GM21367 (cell line): ENCODE measurements around the gene ARL8A.
"Not testable (repeated sequence)": the region's sequence is repeated elsewhere in the genome, so short reads cannot be mapped to it uniquely, and the experiment has no call there.

Source experiments
- ATAC-seq: cut with Tn5 transposase; IDR thresholded peaks from one replicate; pipeline ENCODE4 v1.9.1; 2021; ENCODE audit not compliant: unreplicated experiment

The ARL8A gene

DNA sequence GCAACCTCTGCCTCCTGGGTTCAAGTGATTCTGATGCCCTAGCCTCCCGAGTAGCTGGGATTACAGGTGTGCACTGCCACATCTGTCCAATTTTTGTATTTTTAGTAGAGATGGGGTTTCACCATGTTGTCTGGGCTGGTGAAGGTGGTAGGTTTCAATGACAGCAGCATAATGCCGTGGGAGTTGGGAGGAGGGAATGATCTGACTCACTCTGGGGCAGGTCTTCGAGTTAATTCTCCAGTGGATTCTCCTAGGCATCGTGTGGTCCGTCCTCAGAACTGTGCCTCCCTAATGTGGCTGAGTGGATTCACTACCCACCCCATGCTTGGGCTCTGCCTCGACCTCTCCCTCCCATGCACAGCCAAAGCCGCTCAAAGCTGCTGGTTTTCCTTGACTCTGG lies 23.5 kb downstream of the ARL8A start:
- no peak for ATAC-seq

DNA sequence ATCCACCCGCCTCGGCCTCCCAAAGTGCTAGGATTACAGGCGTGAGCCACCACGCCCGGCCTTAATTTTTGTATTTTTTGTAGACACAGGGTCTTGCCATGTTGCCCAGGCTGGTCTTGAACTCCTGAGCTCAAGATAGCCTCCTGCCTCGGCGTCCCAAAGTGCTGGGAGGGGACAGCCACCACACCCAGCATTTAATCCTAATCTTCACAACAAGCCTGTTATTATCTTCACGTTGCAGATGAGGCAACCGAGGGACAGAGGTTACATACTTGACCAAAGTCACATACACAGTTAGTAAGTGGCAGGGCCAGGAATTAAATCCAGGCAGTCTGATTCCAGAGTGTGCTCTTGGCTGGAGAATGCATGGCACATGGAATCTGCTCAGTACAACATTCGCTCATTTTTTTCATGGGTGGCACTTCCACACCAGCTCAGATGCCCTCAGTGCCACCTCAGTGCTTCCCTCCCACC lies 26.6 kb downstream of the ARL8A start:
- ATAC-seq = no peak

DNA sequence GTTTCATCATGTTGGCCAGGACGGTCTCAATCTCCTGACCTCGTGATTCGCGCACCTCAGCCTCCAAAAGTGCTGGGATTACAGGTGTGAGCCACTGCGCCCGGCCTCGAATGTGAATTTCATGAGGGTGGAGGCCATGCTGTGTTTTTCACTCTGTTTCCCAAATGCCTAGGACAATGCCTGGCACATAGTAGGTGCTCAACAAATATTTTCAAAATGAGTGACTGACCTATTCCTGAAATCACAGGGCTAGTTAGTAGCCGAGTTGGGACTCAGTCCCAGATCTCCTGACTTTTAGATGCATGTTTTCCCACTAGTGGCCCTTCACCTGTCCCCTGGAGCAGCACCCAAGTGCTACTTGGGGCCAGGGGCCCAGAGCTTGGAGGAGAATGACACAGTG lies 28.2 kb downstream of the ARL8A start:
- ATAC-seq = no peak

DNA sequence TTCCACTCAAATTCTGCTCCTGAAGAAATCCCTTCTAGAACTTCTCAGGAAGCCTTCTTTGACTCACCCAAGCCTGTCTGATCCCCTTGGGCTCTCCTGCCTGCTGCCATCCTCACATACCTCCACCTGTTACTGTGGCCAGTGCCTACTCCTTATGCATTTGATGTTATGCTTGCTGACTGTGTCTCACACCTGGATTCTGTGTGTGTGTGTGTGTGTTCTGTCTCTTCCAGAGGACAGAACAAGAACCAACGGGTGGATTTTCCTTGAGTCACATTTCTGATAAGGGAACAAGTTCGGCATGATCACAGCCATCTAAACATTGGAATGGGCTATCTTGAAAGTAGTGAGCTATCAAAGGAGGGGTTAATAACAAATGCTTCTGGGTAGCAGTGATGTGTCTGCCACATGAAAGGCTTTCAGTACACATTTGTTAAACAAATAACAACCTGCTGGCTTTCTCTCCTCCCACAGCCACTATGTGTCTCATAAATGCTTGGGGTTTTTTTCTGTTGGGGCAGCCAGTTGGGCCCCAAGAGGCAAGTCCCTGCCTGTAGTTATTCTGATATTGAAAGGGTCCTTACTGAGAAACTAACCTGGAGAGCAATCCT lies 30.7 kb downstream of the ARL8A start:
- ATAC-seq = no peak

DNA sequence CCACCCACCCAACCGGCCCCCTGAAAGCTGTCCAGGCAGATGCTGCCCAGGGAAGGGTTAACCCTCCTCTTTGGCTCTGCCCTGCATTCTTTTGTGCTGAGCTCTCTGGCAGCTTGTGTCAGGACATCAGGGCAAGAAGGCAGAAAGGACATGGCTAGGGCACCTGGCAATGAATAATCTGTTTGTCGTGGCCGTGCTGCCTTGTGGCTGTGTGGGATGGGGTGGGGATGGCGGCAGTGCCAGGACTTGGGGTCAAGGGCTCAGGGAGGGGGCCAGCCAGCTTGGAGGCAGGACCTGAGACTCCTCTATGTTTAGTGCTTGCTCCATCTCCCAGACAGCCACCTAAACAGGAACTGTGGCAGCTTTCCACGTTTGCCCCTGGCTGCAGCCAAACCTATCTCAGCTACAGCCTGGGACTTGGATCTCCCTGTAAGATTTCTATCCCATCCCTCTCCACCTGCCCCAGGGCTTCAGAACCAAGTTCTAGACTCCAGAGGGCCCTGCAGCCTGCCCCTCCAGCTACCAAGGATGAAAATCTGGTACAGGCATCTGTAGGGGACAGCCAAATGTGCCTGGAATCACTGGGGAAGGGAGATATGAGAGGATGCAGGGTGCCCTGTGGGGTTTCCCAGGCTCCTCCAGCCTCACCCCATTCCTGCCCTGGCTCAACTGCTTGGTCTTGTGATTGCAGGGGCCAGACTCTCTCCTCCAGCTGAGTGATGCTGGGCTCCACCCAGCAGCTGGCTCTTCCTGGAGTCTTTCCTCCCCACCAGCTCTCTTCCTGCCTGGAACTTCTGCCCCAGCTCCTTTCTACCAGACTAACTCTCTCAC lies 31.5 kb downstream of the ARL8A start:
- no peak for ATAC-seq

DNA sequence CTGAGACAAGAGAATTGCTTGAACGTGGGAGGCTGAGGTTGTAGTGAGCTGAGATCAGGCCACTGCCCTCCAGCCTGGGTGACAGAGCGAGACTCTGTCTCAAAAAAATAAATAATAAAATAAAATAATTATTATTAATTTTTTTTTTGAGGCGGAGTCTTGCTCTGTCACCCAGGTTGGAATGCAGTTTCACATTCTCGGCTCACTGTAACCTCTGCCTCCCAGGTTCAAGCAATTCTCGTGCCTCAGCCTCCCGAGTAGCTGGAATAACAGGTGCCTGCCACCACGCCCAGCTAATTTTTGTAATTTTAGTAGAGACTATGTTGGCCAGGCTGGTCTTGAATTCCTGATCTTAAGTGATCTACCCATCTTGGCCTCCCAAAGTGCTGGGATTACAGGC lies 32.9 kb downstream of the ARL8A start:
- ATAC-seq = not testable (repeated sequence)

DNA sequence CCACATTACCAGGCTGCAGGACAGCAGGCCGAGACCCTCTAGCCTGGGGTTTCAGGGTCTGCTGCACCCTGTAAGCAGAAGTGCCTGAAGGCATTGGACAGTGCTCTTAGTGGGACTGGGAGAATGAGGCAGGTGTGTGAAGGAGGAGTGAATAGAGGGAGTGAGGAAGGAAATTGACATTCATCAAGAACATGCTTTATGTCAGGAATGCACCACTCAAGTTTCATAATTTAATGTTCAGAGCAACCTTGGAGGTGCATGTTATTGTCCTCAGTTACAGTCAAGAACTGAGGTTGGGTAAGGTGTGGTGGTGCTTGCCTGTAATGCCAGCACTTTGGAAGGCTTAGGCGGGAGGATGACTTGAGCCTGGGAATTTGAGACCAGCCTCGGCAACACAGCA lies 33.6 kb downstream of the ARL8A start:
- no peak for ATAC-seq

DNA sequence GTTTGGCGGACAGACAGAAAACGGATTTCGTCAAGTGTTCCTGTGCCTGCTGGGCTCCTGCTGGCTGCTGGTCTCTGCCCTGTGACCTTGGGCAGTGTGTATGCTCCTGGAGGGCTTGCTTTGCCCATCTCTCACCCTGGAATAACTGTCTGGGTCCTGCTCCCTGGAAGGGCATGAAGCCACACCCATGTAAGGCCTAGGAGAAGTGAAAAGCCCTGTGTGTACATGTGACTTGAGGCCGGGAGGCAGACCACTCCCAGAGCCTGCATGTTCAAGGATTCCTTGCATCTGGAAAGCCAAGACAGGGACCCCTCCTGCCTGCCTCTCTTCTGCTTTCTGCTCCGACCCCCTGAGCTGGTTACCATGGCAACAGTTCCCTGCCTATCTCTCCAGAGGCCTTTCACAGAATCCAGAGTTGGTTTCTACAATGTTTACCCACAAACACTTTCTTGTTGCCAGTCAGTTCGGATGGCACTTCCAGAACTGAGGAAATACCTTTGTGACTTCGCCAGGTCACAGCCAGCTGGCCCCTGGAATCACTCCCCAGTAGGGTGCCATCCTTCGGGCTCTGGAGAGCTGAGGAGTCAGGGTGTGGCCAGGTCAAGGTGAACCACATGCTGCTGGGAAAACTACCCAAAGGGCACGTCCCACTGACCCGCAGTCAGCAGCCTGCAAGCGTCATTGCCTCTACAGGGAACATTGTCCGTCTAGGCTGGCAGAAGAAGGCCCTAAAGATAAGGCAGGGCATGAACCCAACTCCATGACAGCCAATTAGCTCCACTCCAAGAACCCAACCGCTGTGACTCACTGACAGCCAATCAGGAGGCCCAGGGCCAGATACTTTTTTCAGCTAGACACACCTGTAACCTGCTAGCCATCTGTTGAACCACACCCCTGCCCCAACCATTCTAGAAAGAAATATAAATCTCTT lies 36.5 kb downstream of the ARL8A start:
- ATAC-seq = no peak

DNA sequence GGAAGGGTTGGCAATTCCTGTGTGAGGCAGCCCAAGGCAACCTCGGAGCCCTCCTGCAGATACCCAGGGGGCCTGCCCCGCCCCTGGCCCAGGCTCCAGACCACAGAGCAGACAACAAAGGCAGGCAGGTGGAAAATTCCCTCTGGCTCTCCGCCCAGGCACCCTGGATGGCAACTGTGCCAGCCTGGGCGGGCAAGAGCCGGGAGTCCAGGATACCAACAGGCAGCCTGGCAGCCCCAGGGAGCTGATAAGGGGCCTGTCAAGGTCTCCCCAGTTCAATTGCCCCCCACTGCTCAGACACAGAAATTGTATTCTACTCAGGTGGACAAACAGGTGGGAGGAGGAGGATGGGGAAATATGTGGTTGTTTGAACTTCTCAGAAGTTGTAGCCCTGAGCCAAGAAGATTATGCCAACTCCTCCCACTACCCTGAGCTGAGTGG lies 37.2 kb downstream of the ARL8A start:
- ATAC-seq = no peak

DNA sequence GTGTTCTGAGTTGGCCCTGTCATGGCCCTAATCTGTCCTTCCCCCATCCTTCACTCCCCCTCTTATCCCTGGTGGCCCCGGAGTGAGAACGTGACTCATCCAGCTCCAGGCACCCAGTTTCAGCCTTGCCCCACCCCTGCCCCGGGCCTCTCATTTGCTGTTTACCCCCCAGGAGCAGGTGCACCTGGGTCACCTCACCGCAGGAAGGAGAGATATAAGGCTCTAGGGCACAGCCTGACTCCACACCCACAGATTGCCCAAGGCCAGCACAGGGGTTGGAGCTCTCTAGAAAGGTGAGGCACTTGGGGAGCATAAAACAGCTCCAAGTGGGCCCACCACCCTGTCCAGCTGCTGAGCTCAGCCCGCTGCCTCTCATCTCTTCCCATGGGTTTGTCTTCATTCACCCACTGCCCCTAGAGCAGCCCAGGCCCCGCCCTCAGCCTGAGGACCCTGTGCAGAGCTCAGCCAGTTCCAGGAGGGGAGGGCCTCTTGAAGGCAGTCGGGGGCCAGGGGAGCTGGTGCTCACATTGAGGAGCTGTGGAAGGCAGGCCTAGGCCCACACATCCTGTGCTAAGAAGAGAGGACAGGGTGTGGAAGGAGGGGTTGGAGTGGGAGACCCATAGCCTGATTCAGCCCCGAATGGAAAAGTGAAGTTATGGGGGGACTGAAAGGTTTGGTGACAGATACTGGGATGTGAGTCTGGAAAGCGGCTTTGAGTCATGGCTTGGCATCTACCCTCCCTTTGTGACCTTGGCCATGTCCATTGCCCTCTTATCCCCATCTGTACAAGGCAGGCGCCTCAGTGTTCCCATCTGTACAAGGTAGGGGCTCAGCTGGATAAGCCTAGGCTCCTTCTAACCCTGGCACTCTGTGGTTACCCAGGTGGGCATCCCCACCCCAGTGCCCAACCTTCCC lies 37.9 kb downstream of the ARL8A start:
- no peak for ATAC-seq

DNA sequence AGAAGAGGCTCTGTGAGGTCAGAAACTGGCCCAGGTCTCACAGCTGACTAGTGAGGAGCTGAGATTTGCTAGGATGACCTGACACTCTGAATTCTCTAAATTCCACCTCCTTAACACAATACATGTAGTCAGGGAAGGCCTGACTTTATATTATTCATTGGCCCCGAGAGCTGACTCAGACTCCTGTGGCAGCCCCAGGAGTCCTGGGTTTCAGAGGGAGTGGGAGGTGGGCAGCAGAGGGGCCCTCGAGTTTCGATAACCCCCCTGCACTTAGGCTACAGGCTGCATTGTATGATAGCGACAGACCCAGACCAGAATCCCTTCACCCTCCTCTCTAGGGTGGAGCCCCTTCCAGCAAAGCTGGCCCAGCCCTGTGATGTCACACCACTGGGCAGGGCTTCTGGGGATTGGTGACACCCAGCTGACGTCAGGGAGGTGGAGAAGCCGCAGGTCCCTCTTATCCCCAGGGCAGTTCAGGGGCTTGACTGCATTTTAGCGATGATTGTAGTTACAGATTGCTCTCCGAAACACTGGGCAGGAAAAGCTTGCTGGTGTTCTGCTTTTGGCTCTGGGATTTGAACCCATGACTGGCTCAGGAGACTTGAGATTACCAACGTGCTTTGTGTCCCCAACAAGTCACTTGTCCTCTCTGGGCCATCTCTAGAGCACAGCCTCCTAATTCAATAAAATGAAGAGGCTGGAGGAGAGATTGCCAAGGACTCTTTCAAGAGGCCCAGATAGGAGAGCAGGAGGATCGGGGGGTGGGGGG lies 38.8 kb downstream of the ARL8A start:
- no peak for ATAC-seq

DNA sequence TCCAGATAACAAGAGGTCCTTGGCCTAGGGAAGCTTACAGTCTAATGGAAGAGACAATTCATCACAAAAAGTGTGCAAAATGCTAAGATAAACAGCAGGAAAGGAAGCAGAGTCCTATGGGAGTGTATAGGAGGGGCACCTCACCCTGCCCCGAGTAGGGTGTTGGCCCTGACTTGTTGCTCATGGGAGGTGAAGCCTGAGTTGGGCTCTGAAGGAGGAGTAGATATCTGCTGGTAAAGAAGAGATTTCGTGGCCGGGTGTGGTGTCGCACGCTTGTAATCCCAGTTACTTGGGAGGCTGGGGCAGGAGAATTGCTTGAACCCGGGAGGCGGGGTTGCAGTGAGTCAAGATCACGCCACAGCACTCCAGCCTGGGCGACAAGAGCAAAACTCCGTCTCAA lies 40.5 kb downstream of the ARL8A start:
- no peak for ATAC-seq

DNA sequence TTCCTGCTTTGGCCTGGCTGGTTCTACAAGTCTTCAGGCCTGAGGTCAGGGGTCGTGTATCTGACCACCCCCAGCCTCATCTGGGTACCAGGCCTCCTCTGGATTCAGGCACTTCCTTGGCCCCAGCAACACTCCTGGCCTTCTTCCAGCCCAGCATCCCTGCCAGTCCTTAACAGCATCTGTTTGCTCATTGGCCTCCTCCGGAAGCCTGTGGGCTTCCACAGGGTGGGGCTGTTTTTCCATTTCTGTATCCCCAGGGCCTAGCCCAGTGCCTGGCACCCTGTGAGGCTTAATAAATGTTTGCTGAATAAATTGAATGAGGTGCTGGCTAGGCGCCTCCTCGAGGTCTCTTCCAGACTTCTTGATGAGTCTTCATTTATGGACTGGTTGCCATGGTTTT lies 43.4 kb downstream of the ARL8A start:
- no peak for ATAC-seq

DNA sequence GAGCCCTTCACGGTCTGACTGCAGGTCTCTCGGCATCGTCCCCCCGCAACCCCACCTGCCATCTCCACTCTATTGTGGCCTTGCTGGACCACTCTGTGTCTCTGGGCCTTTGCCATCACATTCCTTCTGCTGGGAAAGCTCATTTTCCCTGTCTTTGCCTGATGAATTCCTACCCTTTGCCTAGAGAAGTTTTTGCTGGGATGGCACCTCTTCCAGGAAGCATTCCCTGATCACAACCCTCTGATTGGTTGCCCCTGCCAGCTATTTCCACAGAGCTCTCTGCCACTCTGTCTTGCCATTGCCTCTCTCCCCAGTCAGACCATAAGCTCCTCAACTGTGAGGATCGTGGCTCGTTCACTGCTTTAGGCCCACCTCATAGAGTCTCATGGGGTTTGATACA lies 50.7 kb downstream of the ARL8A start:
- no peak for ATAC-seq

DNA sequence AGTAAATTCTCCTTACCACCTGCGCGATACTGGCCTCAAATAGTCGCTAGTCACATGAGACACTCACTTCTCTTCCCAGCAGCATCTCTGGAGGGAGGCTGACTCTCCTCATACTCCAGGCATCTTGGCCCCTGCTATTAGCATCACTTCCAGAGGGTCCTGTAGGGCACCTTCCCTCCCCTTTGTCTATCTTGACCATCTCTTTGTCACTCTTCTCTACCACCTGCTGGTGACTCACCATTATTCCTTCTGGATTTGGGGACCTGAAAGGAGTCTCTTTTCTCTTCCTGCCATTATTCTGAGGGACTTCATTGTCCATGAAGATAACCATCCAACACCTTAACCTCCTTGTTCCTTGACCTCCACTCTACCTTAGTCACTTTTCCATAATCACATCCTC lies 53.5 kb downstream of the ARL8A start:
- ATAC-seq = no peak

DNA sequence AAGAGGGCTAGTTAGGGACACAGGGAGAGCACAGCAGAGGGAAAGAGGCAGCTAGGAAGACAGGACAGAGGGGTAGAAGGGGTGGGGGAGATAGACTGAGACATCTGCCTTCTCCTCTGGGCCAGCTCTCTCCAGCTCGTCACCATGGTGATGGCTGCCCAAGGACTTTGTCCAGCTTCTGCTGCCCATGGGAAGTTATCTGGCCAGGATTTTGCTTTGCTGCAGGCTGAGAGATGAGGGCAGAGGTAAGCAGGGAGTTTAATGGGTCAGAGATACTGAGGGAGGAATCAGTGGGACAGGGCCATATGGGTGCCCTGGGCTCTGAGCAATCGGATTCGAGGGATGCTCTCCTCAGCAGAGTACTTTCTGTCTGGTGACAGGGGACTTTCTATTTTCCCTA lies 56.3 kb downstream of the ARL8A start:
- no peak for ATAC-seq

DNA sequence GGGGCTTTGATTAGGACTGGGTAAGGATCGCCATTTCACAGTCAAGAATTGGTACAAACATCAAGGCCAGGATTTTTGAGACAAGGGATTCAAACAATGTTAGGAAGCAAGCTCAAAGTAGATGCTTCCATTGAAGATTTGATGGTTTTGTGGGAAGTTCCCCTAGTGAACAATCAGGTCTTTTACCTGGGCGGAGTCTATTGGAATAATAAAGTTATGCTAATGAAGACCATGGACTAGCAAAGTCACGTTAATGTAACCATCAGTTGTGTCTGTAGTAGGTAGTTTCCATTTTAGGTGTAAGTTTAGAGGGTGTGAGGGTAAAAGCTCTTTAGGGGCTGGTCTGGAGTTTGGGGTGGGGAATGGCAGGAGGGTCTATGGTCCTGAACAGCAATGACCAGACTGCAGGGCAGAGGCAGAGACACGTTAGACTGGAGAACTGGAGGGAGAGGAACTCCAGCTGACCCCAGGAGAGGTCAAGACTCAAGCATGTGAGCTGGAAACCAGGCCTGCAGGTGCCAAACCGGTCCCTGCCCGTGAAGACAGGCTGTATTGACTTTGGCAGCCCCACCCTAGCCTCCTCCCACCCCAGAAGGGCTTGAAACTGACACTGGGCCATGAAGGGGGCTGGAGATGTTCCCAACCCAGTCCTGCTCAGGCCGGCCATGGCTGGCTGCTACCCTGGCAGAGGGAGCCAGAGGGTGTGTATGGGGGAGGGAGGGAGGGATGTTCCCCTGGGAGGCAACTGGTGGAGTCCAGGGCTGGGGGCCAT lies 57.8 kb downstream of the ARL8A start:
- ATAC-seq = no peak

DNA sequence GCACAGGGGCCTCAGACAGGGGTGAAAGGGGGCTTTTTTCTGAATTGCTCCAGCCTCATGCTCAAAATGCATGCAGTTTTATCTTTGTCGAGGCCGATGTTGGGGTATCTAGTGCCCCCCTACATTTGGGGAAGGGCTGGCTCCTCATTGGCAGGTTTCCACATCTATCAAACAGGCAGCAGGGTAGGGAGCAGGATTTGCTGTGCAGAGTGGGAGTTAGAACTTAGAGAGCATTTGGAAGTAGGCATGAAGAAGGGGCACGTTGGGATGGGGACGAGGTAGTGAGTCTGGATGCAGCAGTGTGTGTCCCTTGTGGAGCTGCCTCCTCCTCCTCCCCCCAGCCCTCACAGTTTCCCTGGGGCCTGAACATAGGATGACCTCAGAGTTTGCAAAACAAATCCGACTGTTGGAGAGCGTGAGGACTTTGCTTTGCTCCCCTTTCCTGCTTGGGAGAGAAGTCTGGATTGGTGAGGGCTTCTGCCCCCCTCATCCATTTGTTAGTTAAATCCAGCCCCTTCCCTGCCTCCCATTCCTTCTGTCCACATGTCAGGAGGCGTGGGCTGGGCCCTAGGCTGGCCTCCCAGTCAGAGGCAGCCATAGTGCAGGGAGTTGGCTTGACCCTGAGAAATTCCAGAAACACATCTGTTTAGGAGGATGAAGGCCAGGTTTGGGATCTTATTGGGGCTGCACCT lies 58.7 kb downstream of the ARL8A start:
- ATAC-seq = no peak
